ENCODE results near the gene ZNF140. TPM values are rescaled to one million over a fixed set of nuclear protein-coding genes. Genes with fewer than 3 reads are reported as not detected.

Gene ZNF140
- total RNA-seq, 4 donors from 2014 or later, result 11.7 to 16.5 (median 14.1) TPM

DNA sequence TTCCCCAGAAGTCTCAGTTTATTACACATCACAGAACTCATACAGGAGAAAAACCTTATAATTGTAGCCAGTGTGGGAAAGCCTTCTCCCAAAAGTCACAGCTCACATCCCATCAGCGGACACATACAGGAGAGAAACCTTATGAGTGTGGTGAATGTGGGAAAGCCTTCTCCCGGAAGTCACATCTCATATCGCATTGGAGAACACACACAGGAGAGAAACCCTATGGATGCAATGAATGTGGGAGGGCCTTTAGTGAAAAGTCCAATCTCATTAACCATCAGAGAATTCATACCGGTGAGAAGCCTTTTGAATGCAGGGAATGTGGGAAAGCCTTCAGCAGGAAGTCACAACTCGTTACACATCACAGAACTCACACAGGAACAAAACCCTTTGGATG is 23.3 kb upstream of the ZNF140 start:
- Histone ChIP-seq H3K27ac (no peak overlapping the region), H3K36me3 (peaks cover 0 to 98% (median 22%) of the 10 kb centered on the region in 3 donors), H3K4me3 (no peak overlapping the region), H3K27me3 (no peaks in the 10 kb centered on the region), H3K4me1 (no peaks in the 10 kb centered on the region), H3K9me3 (peaks cover 31 to 100% (median 73%) of the 10 kb centered on the region in 4 donors)
- DNase-seq (ENCODE audit: low spot score in 2 of 2), result no peak
- 95 to 99% methylated on average over 5 of the region's 5 CpGs for WGBS, 2 donors
- no peak for TF ChIP-seq POLR2A (IDR thresholded peaks at IDR 0.05)
- TF ChIP-seq, protein P1, sequence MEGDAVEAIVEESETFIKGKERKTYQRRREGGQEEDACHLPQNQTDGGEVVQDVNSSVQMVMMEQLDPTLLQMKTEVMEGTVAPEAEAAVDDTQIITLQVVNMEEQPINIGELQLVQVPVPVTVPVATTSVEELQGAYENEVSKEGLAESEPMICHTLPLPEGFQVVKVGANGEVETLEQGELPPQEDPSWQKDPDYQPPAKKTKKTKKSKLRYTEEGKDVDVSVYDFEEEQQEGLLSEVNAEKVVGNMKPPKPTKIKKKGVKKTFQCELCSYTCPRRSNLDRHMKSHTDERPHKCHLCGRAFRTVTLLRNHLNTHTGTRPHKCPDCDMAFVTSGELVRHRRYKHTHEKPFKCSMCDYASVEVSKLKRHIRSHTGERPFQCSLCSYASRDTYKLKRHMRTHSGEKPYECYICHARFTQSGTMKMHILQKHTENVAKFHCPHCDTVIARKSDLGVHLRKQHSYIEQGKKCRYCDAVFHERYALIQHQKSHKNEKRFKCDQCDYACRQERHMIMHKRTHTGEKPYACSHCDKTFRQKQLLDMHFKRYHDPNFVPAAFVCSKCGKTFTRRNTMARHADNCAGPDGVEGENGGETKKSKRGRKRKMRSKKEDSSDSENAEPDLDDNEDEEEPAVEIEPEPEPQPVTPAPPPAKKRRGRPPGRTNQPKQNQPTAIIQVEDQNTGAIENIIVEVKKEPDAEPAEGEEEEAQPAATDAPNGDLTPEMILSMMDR (IDR thresholded peaks at IDR 0.05), result no peak
- no peak for TF ChIP-seq EP300 (IDR thresholded peaks at IDR 0.05)

DNA sequence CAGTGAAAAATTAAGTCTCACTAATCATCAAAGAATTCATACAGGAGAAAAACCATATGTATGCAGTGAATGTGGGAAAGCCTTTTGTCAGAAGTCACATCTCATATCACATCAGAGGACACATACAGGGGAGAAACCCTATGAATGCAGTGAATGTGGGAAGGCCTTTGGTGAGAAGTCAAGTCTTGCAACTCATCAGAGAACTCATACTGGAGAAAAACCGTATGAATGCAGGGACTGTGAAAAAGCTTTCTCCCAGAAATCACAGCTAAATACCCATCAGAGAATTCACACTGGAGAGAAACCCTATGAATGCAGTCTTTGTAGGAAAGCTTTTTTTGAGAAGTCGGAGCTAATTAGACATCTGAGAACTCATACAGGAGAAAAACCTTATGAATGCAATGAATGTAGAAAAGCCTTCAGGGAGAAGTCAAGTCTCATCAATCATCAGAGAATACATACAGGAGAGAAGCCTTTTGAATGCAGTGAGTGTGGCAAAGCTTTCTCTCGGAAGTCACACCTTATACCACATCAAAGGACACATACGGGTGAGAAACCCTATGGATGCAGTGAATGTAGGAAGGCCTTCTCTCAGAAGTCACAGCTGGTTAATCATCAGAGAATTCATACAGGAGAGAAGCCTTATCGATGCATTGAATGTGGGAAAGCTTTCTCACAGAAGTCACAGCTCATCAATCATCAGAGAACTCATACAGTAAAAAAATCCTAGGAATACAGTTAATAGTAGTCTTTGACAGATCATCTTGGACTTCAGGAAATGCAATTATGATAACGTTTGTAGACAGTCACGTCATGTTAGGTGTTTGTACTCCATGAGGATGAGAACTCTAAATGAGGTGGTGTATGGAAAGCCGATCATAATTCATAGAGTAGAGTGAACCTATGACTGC is 22.3 kb upstream of the ZNF140 start:
- TF ChIP-seq EP300 (IDR thresholded peaks at IDR 0.05), result no peak
- TF ChIP-seq, protein P1 (IDR thresholded peaks at IDR 0.05), result no peak
- no peak for TF ChIP-seq POLR2A (IDR thresholded peaks at IDR 0.05)
- Histone ChIP-seq H3K27me3 (no peaks in the 10 kb centered on the region), H3K36me3 (peaks cover 0 to 98% (median 12%) of the 10 kb centered on the region in 3 donors), H3K9me3 (peaks cover 30 to 100% (median 74%) of the 10 kb centered on the region in 4 donors), H3K4me1 (no peaks in the 10 kb centered on the region), H3K27ac (no peak overlapping the region), H3K4me3 (no peak overlapping the region)
- WGBS, 2 donors, result 94 to 95% methylated on average over 8 of the region's 8 CpGs
- DNase-seq (ENCODE audit: low spot score in 2 of 2), result no peak

DNA sequence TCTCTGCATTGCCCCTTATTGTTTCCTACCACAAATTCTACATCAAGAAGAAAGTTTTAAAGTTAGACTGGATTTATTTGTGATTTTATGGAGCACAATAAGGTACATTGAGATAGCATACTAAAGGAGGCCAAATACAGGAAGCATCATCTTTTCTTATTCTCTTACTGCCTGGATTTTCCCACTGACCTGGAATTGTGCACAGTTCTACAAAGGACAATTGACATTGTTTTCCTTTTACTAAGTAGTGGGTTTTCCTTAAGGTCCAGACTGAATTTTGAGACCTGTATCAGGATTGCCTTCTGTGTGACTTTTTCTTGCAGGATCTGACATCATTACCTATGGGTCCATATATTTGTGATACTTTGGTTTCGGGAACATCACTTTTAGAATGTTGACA is 18.8 kb upstream of the ZNF140 start:
- Histone ChIP-seq H3K4me1 (no peaks in the 10 kb centered on the region), H3K9me3 (peaks cover 30 to 100% (median 80%) of the 10 kb centered on the region in 4 donors), H3K27me3 (no peaks in the 10 kb centered on the region), H3K27ac (no peak overlapping the region), H3K36me3 (peaks cover 0 to 72% (median 0%) of the 10 kb centered on the region in 3 donors), H3K4me3 (no peak overlapping the region)
- no peak for TF ChIP-seq EP300 (IDR thresholded peaks at IDR 0.05)
- TF ChIP-seq POLR2A (IDR thresholded peaks at IDR 0.05), result no peak
- TF ChIP-seq, protein P1 (IDR thresholded peaks at IDR 0.05), result no peak
- WGBS, 2 donors, result 100% methylated on average over 1 of the region's 1 CpG
- no peak for DNase-seq (ENCODE audit: low spot score in 2 of 2)

DNA sequence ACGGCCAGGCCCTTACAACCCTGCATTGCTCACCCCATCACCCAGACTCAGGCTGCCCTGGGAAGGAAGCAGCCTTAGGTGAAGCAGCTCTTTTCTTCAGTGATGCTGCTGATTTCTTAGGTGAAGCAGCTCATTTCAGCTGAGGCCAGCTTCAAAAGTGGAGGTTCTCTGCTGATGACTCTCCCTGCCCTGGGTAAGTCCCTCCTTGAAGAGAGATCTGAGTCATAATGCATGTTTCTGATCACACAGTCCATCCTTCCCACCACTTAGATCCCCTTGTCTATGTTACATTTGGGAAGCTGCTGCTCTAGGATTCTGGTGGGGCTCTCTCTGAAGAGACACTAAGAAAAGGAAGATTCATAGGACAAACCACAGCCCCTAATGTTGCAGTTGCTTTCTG is 17.2 kb upstream of the ZNF140 start:
- H3K4me1 ChIP-seq, result no peaks in the 10 kb centered on the region
- 91 to 100% methylated on average over 1 of the region's 1 CpG for WGBS, 2 donors
- no peak overlapping the region for H3K4me3 ChIP-seq
- no peak overlapping the region for H3K27ac ChIP-seq
- no peaks in the 10 kb centered on the region for H3K27me3 ChIP-seq
- TF ChIP-seq, protein P1 (IDR thresholded peaks at IDR 0.05), result no peak
- TF ChIP-seq EP300 (IDR thresholded peaks at IDR 0.05) (no peak), POLR2A (IDR thresholded peaks at IDR 0.05) (no peak)
- no peak for DNase-seq (ENCODE audit: low spot score in 2 of 2)
- H3K36me3 ChIP-seq, result peaks cover 0 to 56% (median 0%) of the 10 kb centered on the region in 3 donors
- H3K9me3 ChIP-seq, result peaks cover 17 to 100% (median 75%) of the 10 kb centered on the region in 4 donors

DNA sequence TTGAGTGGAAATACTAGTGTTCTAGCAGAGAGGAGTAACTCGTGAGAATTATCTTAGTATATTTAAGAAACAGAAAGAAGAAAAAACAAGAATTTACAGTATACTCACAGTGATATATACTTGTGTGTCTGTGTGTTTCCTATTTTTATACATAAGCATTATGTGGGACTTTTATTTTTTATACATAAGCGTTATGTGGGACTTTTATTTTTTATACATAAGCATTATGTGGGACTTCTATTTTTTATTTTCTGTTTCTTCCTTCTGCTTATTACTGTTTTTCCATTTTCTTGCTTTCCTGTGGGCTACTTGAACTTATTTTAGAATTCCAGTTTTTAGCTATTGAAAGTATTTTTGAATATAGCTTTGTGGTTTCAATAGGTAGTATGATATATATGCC is 6.9 kb upstream of the ZNF140 start:
- Histone ChIP-seq H3K4me3 (no peak overlapping the region), H3K9me3 (peaks cover 0 to 100% (median 35%) of the 10 kb centered on the region in 4 donors), H3K27me3 (no peaks in the 10 kb centered on the region), H3K27ac (no peak overlapping the region), H3K4me1 (no peaks in the 10 kb centered on the region), H3K36me3 (peaks cover 0 to 7% (median 0%) of the 10 kb centered on the region in 3 donors)
- WGBS, 2 donors, result 87 to 94% methylated on average over 2 of the region's 2 CpGs
- DNase-seq (ENCODE audit: low spot score in 2 of 2), result no peak
- TF ChIP-seq POLR2A (IDR thresholded peaks at IDR 0.05) (no peak), EP300 (IDR thresholded peaks at IDR 0.05) (no peak)
- TF ChIP-seq, protein P1 (IDR thresholded peaks at IDR 0.05), result no peak
